Measurements from ENCODE around the gene NEK5. TPM values are rescaled to one million over a fixed set of nuclear protein-coding genes. Genes with fewer than 3 reads are reported as not detected.
"Not testable (repeated sequence)": the region's sequence is repeated elsewhere in the genome, so short reads cannot be mapped to it uniquely, and the experiment has no call there.

NEK5 gene
- total RNA-seq, 2 experiments from 2014 or later, result not detected

- Mint-ChIP-seq H3K36me3 (ENCODE audit: low read depth) (peaks cover 2% of the 10 kb centered on the region), H3K4me1 (peaks cover 15% of the 10 kb centered on the region), H3K27ac (no peak overlapping the region), H3K27me3 (peaks cover 16% of the 10 kb centered on the region), H3K9me3 (no peaks in the 10 kb centered on the region), H3K4me3 (peak overlapping the region; percentile 66)
- ChIA-PET POLR2A (interaction anchor here (1.3 kb wide), 1 partner anchor 116 kb away, joined by 5 read pairs; the partner anchor contains the start of gene ALG11), CTCF (interaction anchor here (0.5 to 3.3 kb wide), 36 partner anchors 10 to 1030 kb away, joined by 3 to 51 read pairs (median 3); partner anchors contain the start of genes ALG11, NEK3 and VPS36)
- peak; percentile 59 for DNase-seq
These were observed 830 bp downstream of the NEK5 start for GRCh38 chr13:52127783-52128702.

GRCh38 chr13:52127378-52127777, 1.5 kb downstream of the NEK5 start:
- ChIA-PET CTCF (interaction anchor here (0.6 to 3.3 kb wide), 28 partner anchors 11 to 1030 kb away, joined by 3 to 51 read pairs (median 3); partner anchors contain the start of genes ALG11, NEK3 and VPS36), POLR2A (interaction anchor here (1.3 kb wide), 1 partner anchor 115 kb away, joined by 5 read pairs; the partner anchor contains the start of gene ALG11)
- Mint-ChIP-seq H3K4me1 (peaks cover 15% of the 10 kb centered on the region), H3K27ac (no peak overlapping the region), H3K9me3 (no peaks in the 10 kb centered on the region), H3K36me3 (ENCODE audit: low read depth) (no peaks in the 10 kb centered on the region), H3K27me3 (peaks cover 19% of the 10 kb centered on the region), H3K4me3 (no peak overlapping the region)
- no peak for DNase-seq

GRCh38 chr13:52125547-52125946, 3.3 kb downstream of the NEK5 start:
- peaks cover 23% of the 10 kb centered on the region for H3K27me3 Mint-ChIP-seq
- CTCF ChIA-PET, result interaction anchor here (1.4 kb wide), 1 partner anchor 69 kb away, joined by 3 read pairs; no protein-coding TSS in a partner anchor
- H3K9me3 Mint-ChIP-seq, result no peaks in the 10 kb centered on the region
- POLR2A ChIA-PET, result interaction anchor here (1.5 kb wide), 1 partner anchor 15 kb away, joined by 3 read pairs; no protein-coding TSS in a partner anchor
- no peak overlapping the region for H3K27ac Mint-ChIP-seq
- H3K4me1 Mint-ChIP-seq, result peaks cover 15% of the 10 kb centered on the region
- H3K36me3 Mint-ChIP-seq (ENCODE audit: low read depth), result no peaks in the 10 kb centered on the region
- DNase-seq, result no peak
- H3K4me3 Mint-ChIP-seq, result no peak overlapping the region

GRCh38 chr13:52118595-52118994, 10.3 kb downstream of the NEK5 start:
- H3K36me3 Mint-ChIP-seq (ENCODE audit: low read depth), result no peaks in the 10 kb centered on the region
- CTCF ChIA-PET, result no interaction called here
- peaks cover 34% of the 10 kb centered on the region for H3K27me3 Mint-ChIP-seq
- H3K9me3 Mint-ChIP-seq, result no peaks in the 10 kb centered on the region
- POLR2A ChIA-PET, result no interaction called here
- DNase-seq, result no peak
- H3K27ac Mint-ChIP-seq, result no peak overlapping the region
- no peak overlapping the region for H3K4me3 Mint-ChIP-seq
- no peaks in the 10 kb centered on the region for H3K4me1 Mint-ChIP-seq

GRCh38 chr13:52118095-52118494, 10.8 kb downstream of the NEK5 start:
- no peak overlapping the region for H3K4me3 Mint-ChIP-seq
- CTCF ChIA-PET, result interaction anchor here (0.7 kb wide), 1 partner anchor 11 kb away, joined by 3 read pairs; the partner anchor contains the start of gene NEK5
- no peaks in the 10 kb centered on the region for H3K36me3 Mint-ChIP-seq (ENCODE audit: low read depth)
- H3K27me3 Mint-ChIP-seq, result peaks cover 33% of the 10 kb centered on the region
- no peak for DNase-seq
- no peaks in the 10 kb centered on the region for H3K9me3 Mint-ChIP-seq
- H3K4me1 Mint-ChIP-seq, result no peaks in the 10 kb centered on the region
- POLR2A ChIA-PET, result no interaction called here
- no peak overlapping the region for H3K27ac Mint-ChIP-seq

- Mint-ChIP-seq H3K4me3 (no peak overlapping the region), H3K4me1 (no peaks in the 10 kb centered on the region), H3K36me3 (ENCODE audit: low read depth) (no peaks in the 10 kb centered on the region), H3K27ac (no peak overlapping the region), H3K9me3 (no peaks in the 10 kb centered on the region), H3K27me3 (peaks cover 35% of the 10 kb centered on the region)
- ChIA-PET CTCF (interaction anchor here (1.9 kb wide), 1 partner anchor 15 kb away, joined by 4 read pairs; no protein-coding TSS in a partner anchor), POLR2A (no interaction called here)
- no peak for DNase-seq
These were observed 16.3 kb downstream of the NEK5 start for GRCh38 chr13:52112591-52112990.

GRCh38 chr13:52109116-52109670, 19.7 kb downstream of the NEK5 start:
- ChIA-PET CTCF (no interaction called here), POLR2A (no interaction called here)
- Mint-ChIP-seq H3K36me3 (ENCODE audit: low read depth) (no peaks in the 10 kb centered on the region), H3K27ac (no peak overlapping the region), H3K27me3 (peaks cover 30% of the 10 kb centered on the region), H3K4me3 (no peak overlapping the region), H3K9me3 (no peaks in the 10 kb centered on the region), H3K4me1 (no peaks in the 10 kb centered on the region)
- DNase-seq, result no peak

- H3K9me3 Mint-ChIP-seq, result no peaks in the 10 kb centered on the region
- H3K36me3 Mint-ChIP-seq (ENCODE audit: low read depth), result no peaks in the 10 kb centered on the region
- DNase-seq, result no peak
- CTCF ChIA-PET, result no interaction called here
- POLR2A ChIA-PET, result no interaction called here
- no peak overlapping the region for H3K27ac Mint-ChIP-seq
- no peak overlapping the region for H3K4me3 Mint-ChIP-seq
- no peaks in the 10 kb centered on the region for H3K4me1 Mint-ChIP-seq
- peaks cover 16% of the 10 kb centered on the region for H3K27me3 Mint-ChIP-seq
These were observed 23.0 kb downstream of the NEK5 start for GRCh38 chr13:52105841-52106240.

GRCh38 chr13:52104624-52105023, 24.2 kb downstream of the NEK5 start:
- ChIA-PET CTCF (interaction anchor here (1.4 kb wide), 1 partner anchor 89 kb away, joined by 3 read pairs; no protein-coding TSS in a partner anchor), POLR2A (no interaction called here)
- H3K9me3 Mint-ChIP-seq, result no peaks in the 10 kb centered on the region
- no peak overlapping the region for H3K27ac Mint-ChIP-seq
- peaks cover 8% of the 10 kb centered on the region for H3K27me3 Mint-ChIP-seq
- H3K36me3 Mint-ChIP-seq (ENCODE audit: low read depth), result no peaks in the 10 kb centered on the region
- no peak overlapping the region for H3K4me3 Mint-ChIP-seq
- H3K4me1 Mint-ChIP-seq, result no peaks in the 10 kb centered on the region
- no peak for DNase-seq

- Mint-ChIP-seq H3K27ac (no peak overlapping the region), H3K27me3 (peaks cover 3% of the 10 kb centered on the region), H3K36me3 (ENCODE audit: low read depth) (no peaks in the 10 kb centered on the region), H3K9me3 (no peaks in the 10 kb centered on the region), H3K4me3 (no peak overlapping the region), H3K4me1 (no peaks in the 10 kb centered on the region)
- ChIA-PET CTCF (interaction anchor here (0.6 kb wide), 1 partner anchor 749 kb away, joined by 4 read pairs; no protein-coding TSS in a partner anchor), POLR2A (no interaction called here)
- DNase-seq, result no peak
These were observed 25.5 kb downstream of the NEK5 start for GRCh38 chr13:52103386-52103785.

GRCh38 chr13:52102423-52102822, 26.4 kb downstream of the NEK5 start:
- H3K4me1 Mint-ChIP-seq; DNase-seq; H3K36me3 Mint-ChIP-seq (ENCODE audit: low read depth); POLR2A ChIA-PET; CTCF ChIA-PET; H3K9me3 Mint-ChIP-seq; H3K27me3 Mint-ChIP-seq; H3K27ac Mint-ChIP-seq; H3K4me3 Mint-ChIP-seq: not testable (repeated sequence)

GRCh38 chr13:52097197-52097596, 31.7 kb downstream of the NEK5 start:
- Mint-ChIP-seq H3K27me3 (no peaks in the 10 kb centered on the region), H3K4me3 (no peak overlapping the region), H3K4me1 (no peaks in the 10 kb centered on the region), H3K9me3 (no peaks in the 10 kb centered on the region), H3K36me3 (ENCODE audit: low read depth) (no peaks in the 10 kb centered on the region), H3K27ac (no peak overlapping the region)
- CTCF ChIA-PET, result no interaction called here
- POLR2A ChIA-PET, result no interaction called here
- no peak for DNase-seq

- POLR2A ChIA-PET, result no interaction called here
These were observed 32.1 kb downstream of the NEK5 start for GRCh38 chr13:52096748-52097147.

More at GRCh38 chr13:52096748-52097147, 32.1 kb downstream of the NEK5 start:
- no peak for DNase-seq
- H3K4me1 Mint-ChIP-seq, result no peaks in the 10 kb centered on the region
- CTCF ChIA-PET, result no interaction called here
- no peaks in the 10 kb centered on the region for H3K36me3 Mint-ChIP-seq (ENCODE audit: low read depth)
- H3K27ac Mint-ChIP-seq, result no peak overlapping the region
- H3K27me3 Mint-ChIP-seq, result no peaks in the 10 kb centered on the region
- no peak overlapping the region for H3K4me3 Mint-ChIP-seq
- no peaks in the 10 kb centered on the region for H3K9me3 Mint-ChIP-seq
